Duodenal mucosa (tissue), 2 donors: Measurements from ENCODE around the gene SEC24D.

ENCODE experiments used
- H3K27ac ChIP-seq: one replicate; pipeline ENCODE4 v1.7.0; 2013; ENCODE audit warnings: low read depth, low read length
- H3K27me3 ChIP-seq, 2 donors: one replicate each; pipeline ENCODE4 v1.7.0; 2013; ENCODE audit warnings: low read length in 2 of 2, control low read depth in 1 of 2; ENCODE audit not compliant: insufficient read depth in 2 of 2, control insufficient read depth in 1 of 2
- H3K36me3 ChIP-seq, 2 donors: one replicate each; pipeline ENCODE4 v1.7.0; 2013; ENCODE audit warnings: low read length in 2 of 2, control low read depth in 1 of 2; ENCODE audit not compliant: insufficient read depth in 2 of 2, control insufficient read depth in 1 of 2
- H3K4me1 ChIP-seq, 2 donors: one replicate each; pipeline ENCODE4 v1.7.0; 2013; ENCODE audit warnings: low read length in 2 of 2, control low read depth in 1 of 2; ENCODE audit not compliant: insufficient read depth in 2 of 2, control insufficient read depth in 1 of 2
- H3K4me3 ChIP-seq, 2 donors: one replicate each; pipeline ENCODE4 v1.7.0; 2013; ENCODE audit warnings: low read length in 2 of 2, low read depth in 1 of 2
- H3K9ac ChIP-seq, 2 donors: one replicate each; pipeline ENCODE4 v1.7.0; 2013; ENCODE audit warnings: low read length in 2 of 2, low read depth in 1 of 2
- H3K9me3 ChIP-seq, 2 donors: one replicate each; pipeline ENCODE4 v1.7.0; 2013; ENCODE audit warnings: low read length in 2 of 2, control low read depth in 1 of 2; ENCODE audit not compliant: control insufficient read depth in 1 of 2

Gene SEC24D

GRCh38 chr4:118826723-118827444 is 9.0 kb downstream of the SEC24D start:
- Histone ChIP-seq H3K9me3 (no peaks in the 10 kb centered on the region), H3K27me3 (no peaks in the 10 kb centered on the region), H3K4me3 (peak overlapping the region; percentile 1 to 11), H3K36me3 (peaks cover 23 to 35% of the 10 kb centered on the region in 2 donors), H3K9ac (no peak overlapping the region), H3K4me1 (peaks cover 40 to 45% of the 10 kb centered on the region in 2 donors), H3K27ac (no peak overlapping the region)

GRCh38 chr4:118825799-118826198 is 10.1 kb downstream of the SEC24D start:
- Histone ChIP-seq H3K27me3 (no peaks in the 10 kb centered on the region), H3K36me3 (peaks cover 22 to 30% of the 10 kb centered on the region in 2 donors), H3K27ac (no peak overlapping the region), H3K4me3 (no peak overlapping the region), H3K9ac (no peak overlapping the region), H3K9me3 (no peaks in the 10 kb centered on the region), H3K4me1 (peaks cover 42 to 49% of the 10 kb centered on the region in 2 donors)

- Histone ChIP-seq H3K36me3 (peaks cover 22% of the 10 kb centered on the region in 2 donors), H3K4me1 (peaks cover 39 to 49% of the 10 kb centered on the region in 2 donors), H3K27ac (no peak overlapping the region), H3K27me3 (no peaks in the 10 kb centered on the region), H3K9ac (no peak overlapping the region), H3K4me3 (no peak overlapping the region), H3K9me3 (no peaks in the 10 kb centered on the region)
Observed at GRCh38 chr4:118824141-118824540, 11.8 kb downstream of the SEC24D start.

- Histone ChIP-seq H3K27me3 (no peaks in the 10 kb centered on the region), H3K36me3 (peaks cover 17 to 22% of the 10 kb centered on the region in 2 donors), H3K9ac (no peak overlapping the region), H3K27ac (no peak overlapping the region), H3K4me3 (no peak overlapping the region), H3K9me3 (no peaks in the 10 kb centered on the region), H3K4me1 (peaks cover 36 to 49% of the 10 kb centered on the region in 2 donors)
Observed at GRCh38 chr4:118823471-118823870, 12.5 kb downstream of the SEC24D start.

GRCh38 chr4:118821590-118822293 is 14.2 kb downstream of the SEC24D start:
- H3K9ac ChIP-seq = no peak overlapping the region
- H3K27ac ChIP-seq = no peak overlapping the region
- no peaks in the 10 kb centered on the region for H3K27me3 ChIP-seq
- H3K4me1 ChIP-seq = peaks cover 19 to 38% of the 10 kb centered on the region in 2 donors
- H3K4me3 ChIP-seq = no peak overlapping the region
- no peaks in the 10 kb centered on the region for H3K9me3 ChIP-seq
- peaks cover 16 to 22% of the 10 kb centered on the region in 2 donors for H3K36me3 ChIP-seq

GRCh38 chr4:118817178-118817930 is 18.6 kb downstream of the SEC24D start:
- Histone ChIP-seq H3K4me3 (no peak overlapping the region), H3K27me3 (no peaks in the 10 kb centered on the region), H3K36me3 (peaks cover 34 to 45% of the 10 kb centered on the region in 2 donors), H3K4me1 (peaks cover 8 to 9% of the 10 kb centered on the region in 2 donors), H3K9me3 (no peaks in the 10 kb centered on the region), H3K27ac (no peak overlapping the region), H3K9ac (no peak overlapping the region)

- no peaks in the 10 kb centered on the region for H3K27me3 ChIP-seq
- H3K4me3 ChIP-seq = no peak overlapping the region
- no peaks in the 10 kb centered on the region for H3K9me3 ChIP-seq
- peaks cover 34 to 46% of the 10 kb centered on the region in 2 donors for H3K36me3 ChIP-seq
- no peak overlapping the region for H3K27ac ChIP-seq
- peaks cover 3 to 6% of the 10 kb centered on the region in 2 donors for H3K4me1 ChIP-seq
- no peak overlapping the region for H3K9ac ChIP-seq
Observed at GRCh38 chr4:118816538-118817177, 19.3 kb downstream of the SEC24D start.

GRCh38 chr4:118814891-118815290 is 21.0 kb downstream of the SEC24D start:
- no peak overlapping the region for H3K4me3 ChIP-seq
- no peak overlapping the region for H3K9ac ChIP-seq
- peaks cover 2 to 4% of the 10 kb centered on the region in 2 donors for H3K4me1 ChIP-seq
- H3K36me3 ChIP-seq = peaks cover 40 to 60% of the 10 kb centered on the region in 2 donors
- H3K27me3 ChIP-seq = no peaks in the 10 kb centered on the region
- H3K27ac ChIP-seq = no peak overlapping the region
- no peaks in the 10 kb centered on the region for H3K9me3 ChIP-seq

- Histone ChIP-seq H3K9ac (no peak overlapping the region), H3K4me3 (no peak overlapping the region), H3K36me3 (peaks cover 47 to 68% of the 10 kb centered on the region in 2 donors), H3K27me3 (no peaks in the 10 kb centered on the region), H3K4me1 (peaks cover 2 to 4% of the 10 kb centered on the region in 2 donors), H3K27ac (no peak overlapping the region), H3K9me3 (no peaks in the 10 kb centered on the region)
Observed at GRCh38 chr4:118814058-118814457, 21.9 kb downstream of the SEC24D start.
